Measurements from ENCODE around the gene TGFB1I1.
"Not testable (repeated sequence)": the region's sequence is repeated elsewhere in the genome, so short reads cannot be mapped to it uniquely, and the experiment has no call there.

Gene TGFB1I1

GRCh38 chr16:31471875-31472708 lies at the start of gene TGFB1I1:
Gene TGFB1I1, plus strand, starts transcription at chr16:31472152. Its CDS starts 37 bp downstream, at chr16:31472189.
- DNase-seq, result no peak

- DNase-seq, result no peak
Measured at GRCh38 chr16:31423241-31423640, 48.7 kb upstream of the TGFB1I1 start.

GRCh38 chr16:31423801-31424200 lies 48.2 kb upstream of the TGFB1I1 start:
- DNase-seq, result no peak

- no peak for DNase-seq
Measured at GRCh38 chr16:31427441-31428278, 44.3 kb upstream of the TGFB1I1 start.

- no peak for DNase-seq
Measured at GRCh38 chr16:31428279-31428597, 43.7 kb upstream of the TGFB1I1 start, which contains the start of gene COX6A2. Gene COX6A2, minus strand, starts transcription at chr16:31428360. Its CDS starts 35 bp downstream, at chr16:31428325.

- DNase-seq, result no peak
Measured at GRCh38 chr16:31428638-31429247, 43.2 kb upstream of the TGFB1I1 start.

GRCh38 chr16:31429314-31429713 lies 42.6 kb upstream of the TGFB1I1 start:
- no peak for DNase-seq

- DNase-seq, result no peak
Measured at GRCh38 chr16:31429796-31430195, 42.2 kb upstream of the TGFB1I1 start.

- DNase-seq, result no peak
Measured at GRCh38 chr16:31430380-31431052, 41.4 kb upstream of the TGFB1I1 start.

GRCh38 chr16:31435341-31436220 lies 36.4 kb upstream of the TGFB1I1 start:
- no peak for DNase-seq

- no peak for DNase-seq
Measured at GRCh38 chr16:31436221-31437045, 35.5 kb upstream of the TGFB1I1 start.

GRCh38 chr16:31438414-31438813 lies 33.5 kb upstream of the TGFB1I1 start:
- no peak for DNase-seq

- DNase-seq, result not testable (repeated sequence)
Measured at GRCh38 chr16:31439023-31439422, 32.9 kb upstream of the TGFB1I1 start.

GRCh38 chr16:31439519-31439918 lies 32.4 kb upstream of the TGFB1I1 start:
- DNase-seq, result no peak

- no peak for DNase-seq
Measured at GRCh38 chr16:31440516-31441184, 31.3 kb upstream of the TGFB1I1 start.

GRCh38 chr16:31441956-31442355 lies 30.0 kb upstream of the TGFB1I1 start:
- DNase-seq, result no peak

GRCh38 chr16:31445931-31446330 lies 26.0 kb upstream of the TGFB1I1 start:
- DNase-seq, result not testable (repeated sequence)

- no peak for DNase-seq
Measured at GRCh38 chr16:31451201-31451600, 20.8 kb upstream of the TGFB1I1 start.

- peak; percentile 18 for DNase-seq
Measured at GRCh38 chr16:31451681-31452351, 20.1 kb upstream of the TGFB1I1 start.

- no peak for DNase-seq
Measured at GRCh38 chr16:31452631-31453106, 19.3 kb upstream of the TGFB1I1 start.
